Caco-2 (cell line): ENCODE results near the gene LIN54. TPM values are rescaled to one million over a fixed set of nuclear protein-coding genes. Genes with fewer than 3 reads are reported as not detected.

Experiments used
- BruUV-seq: library from RNA; stranded (reverse); fragments of 400-500 nt; replicated peaks from 2 replicates; lab custom pipeline; 2021; lab: Mats Ljungman, UMichigan
- CTCF ChIA-PET: fragments of 300-600 bp; sonication (Branson Sonifier 250); formaldehyde crosslinking; loops from one replicate; lab custom pipeline; 2022; ENCODE audit warnings: antibody characterized with exemption; lab: Charles Lee
- POLR2A ChIA-PET: fragments of 300-600 bp; sonication (Branson Sonifier 250); formaldehyde crosslinking; loops from one replicate; lab custom pipeline; 2022; ENCODE audit warnings: antibody characterized with exemption; lab: Charles Lee
- DNase-seq, 2 experiments: peaks; one replicate each; pipeline versions ENCODE4 v3.0.0 to v3.0.0-alpha.2; 2020 to 2022
- H3K27me3 ChIP-seq: replicated peaks from 2 replicates; pipeline ENCODE4 v1.6.0; 2011; ENCODE audit warnings: low read length; ENCODE audit not compliant: control insufficient read depth, insufficient read depth
- H3K36me3 ChIP-seq: 2 replicates; pipeline ENCODE4 v1.5.1; 2011; ENCODE audit warnings: low read length; ENCODE audit not compliant: control insufficient read depth, insufficient read depth
- H3K4me1 ChIP-seq: fragments of 250-450 bp; sonication (Bioruptor Pico); 2 replicates; pipeline ENCODE4 v1.5.1; 2020; ENCODE audit warnings: mild to moderate bottlenecking
- H3K4me3 ChIP-seq: 2 replicates; pipeline ENCODE4 v1.5.1; 2011; ENCODE audit warnings: low read depth, mild to moderate bottlenecking, control low read depth, low read length
- H3K9me3 ChIP-seq: fragments of 250-450 bp; sonication (Bioruptor Pico); 2 replicates; pipeline ENCODE4 v1.5.1; 2020; ENCODE audit warnings: mild to moderate bottlenecking, moderate library complexity
- H3K27ac Mint-ChIP-seq: one replicate; pipeline ENCODE4 v1.8.0; 2022; ENCODE audit warnings: mixed read lengths; ENCODE audit not compliant: unreplicated experiment
- H3K27me3 Mint-ChIP-seq: one replicate; pipeline ENCODE4 v1.8.0; 2022; ENCODE audit warnings: mixed read lengths; ENCODE audit not compliant: insufficient read depth, unreplicated experiment
- H3K36me3 Mint-ChIP-seq: one replicate; pipeline ENCODE4 v1.8.0; 2022; ENCODE audit warnings: mild to moderate bottlenecking, mixed read lengths; ENCODE audit not compliant: insufficient read depth, unreplicated experiment
- H3K4me1 Mint-ChIP-seq: one replicate; pipeline ENCODE4 v1.8.0; 2022; ENCODE audit warnings: low read depth, mixed read lengths; ENCODE audit not compliant: unreplicated experiment
- H3K4me3 Mint-ChIP-seq: one replicate; pipeline ENCODE4 v1.8.0; 2022; ENCODE audit warnings: mild to moderate bottlenecking, moderate library complexity, mixed read lengths; ENCODE audit not compliant: unreplicated experiment
- H3K9me3 Mint-ChIP-seq: one replicate; pipeline ENCODE4 v1.8.0; 2022; ENCODE audit warnings: mixed read lengths; ENCODE audit not compliant: unreplicated experiment
- intact Hi-C: fragments of 100-400 bp; cut with micrococcal nuclease; formaldehyde crosslinking; loops from one replicate; pipeline ENCODE4 v1.10.0; 2022; ENCODE audit not compliant: unreplicated experiment
- total RNA-seq: library from RNA; stranded (reverse); gene quantifications from 2 replicates; pipeline ENCODE4 v1.2.3, GENCODE V29; 2022
- TF ChIP-seq, protein P1 (sequence below), 2 experiments: fragments of 200-600 bp in 1 of 2; IDR thresholded peaks; 1 replicate in 1 of 2; 2 replicates in 1 of 2; pipeline versions ENCODE4 v1.5.1 to v1.8.0; 2011 to 2022; ENCODE audit warnings: antibody characterized with exemption in 1 of 2, control low read depth in 1 of 2, inconsistent platforms in 1 of 2, low read depth in 1 of 2, low read length in 1 of 2, mild to moderate bottlenecking in 1 of 2, moderate library complexity in 1 of 2; ENCODE audit not compliant: insufficient read depth in 1 of 2, severe bottlenecking in 1 of 2, unreplicated experiment in 1 of 2

The LIN54 gene
- total RNA-seq, 1 experiment from 2014 or later = 29.6 TPM

- H3K27ac Mint-ChIP-seq = no peak overlapping the region
- Histone ChIP-seq H3K4me1 (no peaks in the 10 kb centered on the region), H3K4me3 (no peak overlapping the region), H3K27me3 (no peaks in the 10 kb centered on the region), H3K36me3 (no peaks in the 10 kb centered on the region; the same call in 1 of the 2 replicates), H3K9me3 (no peaks in the 10 kb centered on the region)
- H3K36me3 Mint-ChIP-seq = peaks cover 6% of the 10 kb centered on the region
- intact Hi-C loops = no loop called here
- no TSS peak for BruUV-seq
- CTCF ChIA-PET = no interaction called here
- TF ChIP-seq, protein P1, sequence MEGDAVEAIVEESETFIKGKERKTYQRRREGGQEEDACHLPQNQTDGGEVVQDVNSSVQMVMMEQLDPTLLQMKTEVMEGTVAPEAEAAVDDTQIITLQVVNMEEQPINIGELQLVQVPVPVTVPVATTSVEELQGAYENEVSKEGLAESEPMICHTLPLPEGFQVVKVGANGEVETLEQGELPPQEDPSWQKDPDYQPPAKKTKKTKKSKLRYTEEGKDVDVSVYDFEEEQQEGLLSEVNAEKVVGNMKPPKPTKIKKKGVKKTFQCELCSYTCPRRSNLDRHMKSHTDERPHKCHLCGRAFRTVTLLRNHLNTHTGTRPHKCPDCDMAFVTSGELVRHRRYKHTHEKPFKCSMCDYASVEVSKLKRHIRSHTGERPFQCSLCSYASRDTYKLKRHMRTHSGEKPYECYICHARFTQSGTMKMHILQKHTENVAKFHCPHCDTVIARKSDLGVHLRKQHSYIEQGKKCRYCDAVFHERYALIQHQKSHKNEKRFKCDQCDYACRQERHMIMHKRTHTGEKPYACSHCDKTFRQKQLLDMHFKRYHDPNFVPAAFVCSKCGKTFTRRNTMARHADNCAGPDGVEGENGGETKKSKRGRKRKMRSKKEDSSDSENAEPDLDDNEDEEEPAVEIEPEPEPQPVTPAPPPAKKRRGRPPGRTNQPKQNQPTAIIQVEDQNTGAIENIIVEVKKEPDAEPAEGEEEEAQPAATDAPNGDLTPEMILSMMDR (IDR thresholded peaks at IDR 0.05; ENCODE audit: insufficient read depth in 1 of 2, low read depth in 1 of 2, low read length in 1 of 2, severe bottlenecking in 1 of 2, unreplicated experiment in 1 of 2) = no peak
- H3K4me3 Mint-ChIP-seq = no peak overlapping the region
- no peak for DNase-seq
- POLR2A ChIA-PET = no interaction called here
- no peaks in the 10 kb centered on the region for H3K27me3 Mint-ChIP-seq
- no peaks in the 10 kb centered on the region for H3K9me3 Mint-ChIP-seq
- H3K4me1 Mint-ChIP-seq = no peaks in the 10 kb centered on the region
Observed at GRCh38 chr4:82951196-82951595, 59.4 kb downstream of the LIN54 start.

DNA sequence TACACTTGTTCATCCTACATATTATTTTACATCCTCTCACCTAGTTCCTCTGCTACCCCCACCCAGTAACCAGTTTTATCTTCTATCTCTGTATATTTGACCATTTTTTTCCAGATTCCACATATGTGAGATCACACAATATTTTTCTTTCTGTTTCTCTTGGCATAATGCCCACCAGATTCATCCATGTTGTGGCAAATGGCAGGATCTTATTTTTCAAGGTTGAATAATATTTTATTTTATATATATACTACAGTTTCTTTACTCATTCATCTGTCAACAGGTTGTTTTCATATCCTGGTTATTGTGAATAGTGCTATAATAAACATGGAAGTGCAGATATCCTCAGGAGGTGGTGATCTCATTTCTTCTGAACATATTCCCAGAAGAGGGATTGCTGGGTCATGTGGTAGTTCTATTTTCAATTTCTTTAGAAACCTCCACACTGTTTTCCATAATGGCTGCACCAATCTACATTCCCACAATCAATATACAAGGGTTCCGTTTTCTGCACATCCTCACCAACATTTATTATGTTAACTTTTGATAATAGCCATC, 61.9 kb downstream of the LIN54 start:
- TF ChIP-seq, protein P1 (IDR thresholded peaks at IDR 0.05; ENCODE audit: insufficient read depth in 1 of 2, low read depth in 1 of 2, low read length in 1 of 2, severe bottlenecking in 1 of 2, unreplicated experiment in 1 of 2) = no peak
- H3K27me3 ChIP-seq = no peaks in the 10 kb centered on the region
- no TSS peak for BruUV-seq
- no peak overlapping the region for H3K4me3 Mint-ChIP-seq
- H3K36me3 ChIP-seq = no peaks in the 10 kb centered on the region
- no peaks in the 10 kb centered on the region for H3K9me3 Mint-ChIP-seq
- no peak overlapping the region for H3K27ac Mint-ChIP-seq
- no peaks in the 10 kb centered on the region for H3K9me3 ChIP-seq
- H3K36me3 Mint-ChIP-seq = no peaks in the 10 kb centered on the region
- H3K4me1 Mint-ChIP-seq = no peaks in the 10 kb centered on the region
- ChIA-PET CTCF (no interaction called here), POLR2A (no interaction called here)
- intact Hi-C loops = no loop called here
- H3K27me3 Mint-ChIP-seq = no peaks in the 10 kb centered on the region
- H3K4me1 ChIP-seq = no peaks in the 10 kb centered on the region
- no peak for DNase-seq
- no peak overlapping the region for H3K4me3 ChIP-seq

GRCh38 chr4:82947498-82947897, 63.1 kb downstream of the LIN54 start:
- TF ChIP-seq, protein P1 (IDR thresholded peaks at IDR 0.05; ENCODE audit: insufficient read depth in 1 of 2, low read depth in 1 of 2, low read length in 1 of 2, severe bottlenecking in 1 of 2, unreplicated experiment in 1 of 2) = no peak

More at GRCh38 chr4:82947498-82947897, 63.1 kb downstream of the LIN54 start:
- CTCF ChIA-PET = no interaction called here
- Mint-ChIP-seq H3K36me3 (no peaks in the 10 kb centered on the region), H3K4me3 (no peak overlapping the region), H3K4me1 (no peaks in the 10 kb centered on the region), H3K9me3 (no peaks in the 10 kb centered on the region), H3K27me3 (no peaks in the 10 kb centered on the region), H3K27ac (no peak overlapping the region)
- DNase-seq = no peak
- Histone ChIP-seq H3K4me1 (no peaks in the 10 kb centered on the region), H3K27me3 (no peaks in the 10 kb centered on the region), H3K9me3 (no peaks in the 10 kb centered on the region), H3K4me3 (no peak overlapping the region), H3K36me3 (no peaks in the 10 kb centered on the region)
- POLR2A ChIA-PET = no interaction called here
- intact Hi-C loops = no loop called here
- BruUV-seq = no TSS peak
